Subcutaneous adipose tissue (tissue), 4 donors: Measurements from ENCODE around the gene PATE2. TPM values are rescaled to one million over a fixed set of nuclear protein-coding genes. Genes with fewer than 3 reads are reported as not detected.

ENCODE experiments used
- CTCF ChIP-seq: fragments of 450-650 bp; IDR thresholded peaks from one replicate; pipeline ENCODE4 v1.5.1; 2016; ENCODE audit warnings: low read depth, mild to moderate bottlenecking, control low read depth, antibody characterized with exemption, moderate library complexity
- total RNA-seq, 4 donors: library from RNA; depleted of rRNA; stranded (reverse); fragments of >200 nt; gene quantifications; one replicate each; pipeline ENCODE4 v1.1.0, GENCODE V29; 2016

The PATE2 gene
- total RNA-seq, 4 donors from 2014 or later, result not detected

GRCh38 chr11:125728969-125729368, 49.7 kb downstream of the PATE2 start:
- TF ChIP-seq CTCF, result no peak

Other genes with a start within 250 kb of the PATE2 start
- 100 to 1,000 TPM in 1 of 4 donors, 10 to 100 TPM in 3; 66.0 to 105 (median 93.3) TPM for gene EI24, start 209.4 kb downstream of the PATE2 start, total RNA-seq
- 10 to 100 TPM; 33.5 to 74.0 (median 56.8) TPM for gene STT3A, start 186.0 kb downstream of the PATE2 start, total RNA-seq
- 1 to 10 TPM; 1.3 to 6.3 (median 3.4) TPM for gene CHEK1, start 153.7 kb downstream of the PATE2 start, total RNA-seq
- not detected for gene ACRV1, start 98.0 kb downstream of the PATE2 start, total RNA-seq
- gene PATE1, start 32.5 kb downstream of the PATE2 start, total RNA-seq, result not detected
- gene PATE3, start 9.3 kb upstream of the PATE2 start, total RNA-seq, result not detected
- gene PATE4, start 54.5 kb upstream of the PATE2 start, total RNA-seq, result not detected
- gene HYLS1, start 108.8 kb upstream of the PATE2 start, total RNA-seq, result 1 to 10 TPM in 3 of 4 donors, under 1 TPM in 1; 0.94 to 8.6 (median 3.5) TPM
- 10 to 100 TPM in 2 of 4 donors, 1 to 10 TPM in 2; 5.5 to 13.4 (median 8.7) TPM for gene PUS3, start 124.4 kb upstream of the PATE2 start, total RNA-seq
- not detected for gene DDX25, start 125.7 kb upstream of the PATE2 start, total RNA-seq
- gene VSIG10L2, start 167.2 kb upstream of the PATE2 start, total RNA-seq, result not detected